ENCODE results near the gene SMARCD1.
"Not testable (repeated sequence)": the region's sequence is repeated elsewhere in the genome, so short reads cannot be mapped to it uniquely, and the experiment has no call there.

The SMARCD1 gene

GRCh38 chr12:50145439-50145838 lies 60.3 kb downstream of the SMARCD1 start:
- DNase-seq (ENCODE audit: low read depth), result no peak

GRCh38 chr12:50147281-50147680 lies 62.1 kb downstream of the SMARCD1 start:
- no peak for DNase-seq (ENCODE audit: low read depth)

- DNase-seq (ENCODE audit: low read depth), result not testable (repeated sequence)
These were observed 62.9 kb downstream of the SMARCD1 start for GRCh38 chr12:50148011-50148410.

- DNase-seq (ENCODE audit: low read depth), result no peak
These were observed 64.2 kb downstream of the SMARCD1 start for GRCh38 chr12:50149311-50149710.
